Adrenal gland (tissue), 19 donors: ENCODE data around the gene IQCE. TPM values are rescaled to one million over a fixed set of nuclear protein-coding genes. Genes with fewer than 3 reads are reported as not detected.

Source experiments
- DNase-seq, 7 donors: peaks; one replicate each; pipeline ENCODE4 v3.0.0-alpha.2; 2019 to 2020
- H3K27ac ChIP-seq, 5 donors: fragments of 200-600 bp; sonication (generic) in 4 of 5; 1 replicate in 3 of 5; 2 replicates in 2 of 5; pipeline versions ENCODE4 v1.5.1 to v1.8.0; 2016 to 2020; ENCODE audit warnings: mild to moderate bottlenecking in 1 of 5
- H3K27me3 ChIP-seq: fragments of 200-600 bp; 2 replicates; pipeline ENCODE4 v1.8.0; 2021
- H3K36me3 ChIP-seq, 2 donors: fragments of 200-600 bp; replicated peaks in 1 of 2; 1 replicate in 1 of 2; 2 replicates in 1 of 2; pipeline versions ENCODE4 v1.5.1 to v1.8.0; 2018 to 2022
- H3K4me1 ChIP-seq, 2 donors: fragments of 200-600 bp; replicated peaks in 1 of 2; 1 replicate in 1 of 2; 2 replicates in 1 of 2; pipeline versions ENCODE4 v1.5.1 to v1.8.0; 2018 to 2021
- H3K4me3 ChIP-seq, 4 donors: fragments of 200-600 bp; sonication (generic) in 3 of 4; one replicate each; pipeline ENCODE4 v1.5.1; 2016 to 2018
- H3K9me3 ChIP-seq, 3 donors: fragments of 200-600 bp; sonication (generic) in 1 of 3; replicated peaks in 1 of 3; 1 replicate in 2 of 3; 2 replicates in 1 of 3; pipeline versions ENCODE4 v1.5.1 to v1.8.0; 2016 to 2021
- CTCF ChIP-seq, 6 experiments: fragments of 450-650 bp in 4 of 6; fragments of 200-600 bp in 2 of 6; sonication (generic) in 1 of 6; IDR thresholded peaks; 1 replicate in 5 of 6; 2 replicates in 1 of 6; pipeline versions ENCODE4 v1.5.1 to v1.8.0; 2016 to 2021; ENCODE audit warnings: antibody characterized with exemption in 6 of 6, mild to moderate bottlenecking in 2 of 6, moderate library complexity in 1 of 6
- POLR2A ChIP-seq, 2 donors: fragments of 450-650 bp; IDR thresholded peaks; one replicate each; pipeline ENCODE4 v1.6.1; 2017; ENCODE audit warnings: antibody characterized with exemption in 2 of 2, mild to moderate bottlenecking in 2 of 2, moderate library complexity in 1 of 2
- WGBS, 4 donors: extraction: QIAGEN DNeasy Blood & Tissue Kit in 2 of 4; methylation state at CpG; one replicate each; pipeline versions ENCODE4 v1.1.5 to v1.1.7; 2013 to 2017; 5-methylcytosine and 5-hydroxymethylcytosine counted together
- intact Hi-C, 2 donors: fragments of 100-400 bp; cut with DNase I; formaldehyde crosslinking; loops; one replicate each; pipeline versions ENCODE4 v1.14.1 to v1.15.0; 2022 to 2023
- long read RNA-seq, 10 donors: library from polyadenylated mRNA in 3 of 10; unstranded in 2 of 10; stranded (forward) in 1 of 10; transcript quantifications; one replicate each; pipeline ENCODE4 v2.0.0 and lab custom pipeline, GENCODE V29; 2021 to 2026
- polyA plus RNA-seq, 3 donors: library from polyadenylated mRNA; stranded (reverse); fragments of 200-250 nt in 2 of 3; fragments of 350-450 nt in 1 of 3; fragmentation: Illumina TruSeq in 1 of 3; extraction: RNeasy Lipid Tissue Mini Kit (QIAGEN cat#74804) in 1 of 3; gene quantifications; one replicate each; pipeline ENCODE4 v1.2.3, GENCODE V29; 2013 to 2014
- total RNA-seq, 9 donors: library from RNA; depleted of rRNA in 4 of 9; stranded (reverse); fragments of >200 nt in 4 of 9; fragments of 120-200 nt in 1 of 9; fragmentation: NEBNext Ultra II Directional in 1 of 9; extraction: Animal tissue kit (Norgen Biotek cat#: 25700) in 1 of 9; gene quantifications; one replicate each; pipeline versions ENCODE4 v1.1.0 to v1.2.4, GENCODE V29; 2013 to 2023
- donor health status: healthy with polysubstance abuse.
- donor health status: Bipolar disorder and iron deficiency.
- donor health status: DM: yes; HTN: yes; CAD: no.
- donor health status: DM: no; HTN: no; CAD: no.
- donor health status: DM: no; HTN: no; CAD: no.
- donor health status: DM: yes; HTN: yes; CAD: no.

Gene IQCE, protein sequence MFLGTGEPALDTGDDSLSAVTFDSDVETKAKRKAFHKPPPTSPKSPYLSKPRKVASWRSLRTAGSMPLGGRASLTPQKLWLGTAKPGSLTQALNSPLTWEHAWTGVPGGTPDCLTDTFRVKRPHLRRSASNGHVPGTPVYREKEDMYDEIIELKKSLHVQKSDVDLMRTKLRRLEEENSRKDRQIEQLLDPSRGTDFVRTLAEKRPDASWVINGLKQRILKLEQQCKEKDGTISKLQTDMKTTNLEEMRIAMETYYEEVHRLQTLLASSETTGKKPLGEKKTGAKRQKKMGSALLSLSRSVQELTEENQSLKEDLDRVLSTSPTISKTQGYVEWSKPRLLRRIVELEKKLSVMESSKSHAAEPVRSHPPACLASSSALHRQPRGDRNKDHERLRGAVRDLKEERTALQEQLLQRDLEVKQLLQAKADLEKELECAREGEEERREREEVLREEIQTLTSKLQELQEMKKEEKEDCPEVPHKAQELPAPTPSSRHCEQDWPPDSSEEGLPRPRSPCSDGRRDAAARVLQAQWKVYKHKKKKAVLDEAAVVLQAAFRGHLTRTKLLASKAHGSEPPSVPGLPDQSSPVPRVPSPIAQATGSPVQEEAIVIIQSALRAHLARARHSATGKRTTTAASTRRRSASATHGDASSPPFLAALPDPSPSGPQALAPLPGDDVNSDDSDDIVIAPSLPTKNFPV
- total RNA-seq (10 to 100 TPM in 8 of 9 donors, 1 to 10 TPM in 1; 4.6 to 33.2 (median 13.8) TPM), polyA plus RNA-seq (10 to 100 TPM in 1 of 3 donors, 1 to 10 TPM in 2; 6.2 to 16.7 (median 7.9) TPM)
- long read RNA-seq, donor 1: 0 reads
- long read RNA-seq, donor 2: 0 reads
- long read RNA-seq, donor 3: 0 reads
- long read RNA-seq, donor 4, full-length matches to known transcripts: 1 of 6 reads
- long read RNA-seq, donor 4, partial matches to known transcripts: 4 of 6 reads
- long read RNA-seq, donor 4, other reads (novel, unspliced or antisense): 1 of 6 reads
- long read RNA-seq, donor 5, full-length matches to known transcripts: 6 of 15 reads
- long read RNA-seq, donor 5, partial matches to known transcripts: 4 of 15 reads
- long read RNA-seq, donor 5, other reads (novel, unspliced or antisense): 5 of 15 reads
- long read RNA-seq, donor 6, partial matches to known transcripts: 2 of 5 reads
- long read RNA-seq, donor 6, other reads (novel, unspliced or antisense): 3 of 5 reads
- long read RNA-seq, donor 7: 0 reads
- long read RNA-seq, donor 8: 0 reads
- long read RNA-seq, donor 9: 0 reads
- long read RNA-seq, donor 10: 0 reads

GRCh38 chr7:2558629-2559282 lies at the start of gene IQCE:
TSS of gene IQCE (plus strand) at chr7:2558979. CDS start at chr7:2559182, 203 bp downstream.
- no peaks in the 10 kb centered on the region for H3K36me3 ChIP-seq
- H3K27ac ChIP-seq: peak within 1 kb of the TSS; percentile 72 to 90 (median 83)
- H3K27me3 ChIP-seq: no peaks in the 10 kb centered on the region
- WGBS, 4 donors: 1 to 2% (median 1%) methylated on average over 37 to 66 of the region's 66 CpGs; no CpG with 5 or more reads in 1 of the 4 donors
- peak; percentile 94 to 97 (median 96) for DNase-seq
- intact Hi-C loops: loop anchor here in 1 of 2 donors (2.0 kb wide), 1 partner anchor 84 kb away; no protein-coding TSS in a partner anchor
- TF ChIP-seq CTCF (IDR thresholded peaks at IDR 0.05) (no peak), POLR2A (IDR thresholded peaks at IDR 0.05) (peak in 1 of 2 donors; percentile 37)
- H3K4me3 ChIP-seq: peak within 1 kb of the TSS; percentile 37 to 99 (median 66)
- H3K9me3 ChIP-seq: no peaks in the 10 kb centered on the region
- H3K4me1 ChIP-seq: peaks cover 28 to 38% of the 10 kb centered on the region in 2 donors

GRCh38 chr7:2509298-2509906 lies 49.4 kb upstream of the IQCE start:
- intact Hi-C loops: no loop called here
- no peaks in the 10 kb centered on the region for H3K27me3 ChIP-seq
- H3K27ac ChIP-seq: peak overlapping the region in 1 of 5 donors; percentile 80
- no peaks in the 10 kb centered on the region for H3K9me3 ChIP-seq
- H3K4me3 ChIP-seq: no peak overlapping the region
- no peak for DNase-seq
- H3K36me3 ChIP-seq: no peaks in the 10 kb centered on the region
- no peak for TF ChIP-seq CTCF (IDR thresholded peaks at IDR 0.05)
- no peak for TF ChIP-seq POLR2A (IDR thresholded peaks at IDR 0.05)
- WGBS, 4 donors: 75 to 97% (median 80%) methylated on average over 5 to 23 of the region's 23 CpGs
- peaks cover 0 to 25% of the 10 kb centered on the region in 2 donors for H3K4me1 ChIP-seq

DNA sequence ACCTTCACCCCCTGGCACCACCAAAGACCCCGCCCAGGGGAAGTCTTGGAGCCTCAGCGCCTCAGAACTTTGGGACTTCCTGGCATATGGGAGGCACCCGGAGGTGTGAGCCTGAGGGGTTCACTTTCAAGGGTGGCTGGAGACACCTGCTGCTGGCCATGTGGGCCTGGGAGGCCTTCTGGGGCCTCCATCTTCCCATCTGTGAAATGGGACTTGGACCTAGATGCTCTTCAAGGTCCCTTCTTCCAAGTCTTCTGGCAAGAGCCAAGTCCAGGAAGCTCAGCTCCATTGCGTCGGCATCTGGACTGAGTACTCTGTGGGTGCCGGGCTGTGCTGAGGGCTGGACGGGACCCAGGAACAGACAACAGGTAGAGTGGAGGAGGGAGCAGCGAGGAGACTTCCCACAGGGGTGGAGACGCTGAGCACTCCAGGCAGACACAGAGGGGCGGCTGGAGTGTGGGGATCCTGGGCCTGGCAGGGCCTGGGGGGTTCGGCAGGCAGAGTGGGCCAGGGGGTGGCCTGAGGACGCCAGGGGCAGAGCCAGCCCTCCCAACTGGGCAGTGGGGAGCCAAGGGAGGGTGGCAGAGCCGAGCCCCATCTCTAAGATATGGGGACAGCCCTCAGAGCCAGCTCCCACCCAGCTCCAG lies 48.5 kb upstream of the IQCE start:
- no peak for DNase-seq
- H3K9me3 ChIP-seq: no peaks in the 10 kb centered on the region
- TF ChIP-seq CTCF (IDR thresholded peaks at IDR 0.05) (no peak), POLR2A (IDR thresholded peaks at IDR 0.05) (no peak)
- H3K27me3 ChIP-seq: no peaks in the 10 kb centered on the region
- no peak overlapping the region for H3K4me3 ChIP-seq
- H3K4me1 ChIP-seq: peaks cover 0 to 25% of the 10 kb centered on the region in 2 donors
- WGBS, 4 donors: 80 to 91% (median 90%) methylated on average over 5 to 13 of the region's 13 CpGs
- intact Hi-C loops: no loop called here
- peak overlapping the region in 1 of 5 donors; percentile 82 for H3K27ac ChIP-seq
- H3K36me3 ChIP-seq: no peaks in the 10 kb centered on the region
